Right lobe of liver (tissue), 4 donors: Measurements from ENCODE around the gene CUL5.

Experiments
- POLR2A ChIP-seq: fragments of 450-650 bp; IDR thresholded peaks from one replicate; pipeline ENCODE4 v1.6.1; 2017; ENCODE audit warnings: antibody characterized with exemption, mild to moderate bottlenecking
- TF ChIP-seq, protein P1 (sequence below), 4 donors: fragments of 200-600 bp in 3 of 4; fragments of 450-650 bp in 1 of 4; IDR thresholded peaks; one replicate each; pipeline versions ENCODE4 v1.5.1 to v1.8.0; 2016 to 2022; ENCODE audit warnings: antibody characterized with exemption in 4 of 4, mild to moderate bottlenecking in 2 of 4
- donor health status: DM: no; HTN: no; CAD: no.
- donor health status: DM: no; HTN: no; CAD: no.
- donor health status: DM: no; HTN: yes; CAD: no.

DNA sequence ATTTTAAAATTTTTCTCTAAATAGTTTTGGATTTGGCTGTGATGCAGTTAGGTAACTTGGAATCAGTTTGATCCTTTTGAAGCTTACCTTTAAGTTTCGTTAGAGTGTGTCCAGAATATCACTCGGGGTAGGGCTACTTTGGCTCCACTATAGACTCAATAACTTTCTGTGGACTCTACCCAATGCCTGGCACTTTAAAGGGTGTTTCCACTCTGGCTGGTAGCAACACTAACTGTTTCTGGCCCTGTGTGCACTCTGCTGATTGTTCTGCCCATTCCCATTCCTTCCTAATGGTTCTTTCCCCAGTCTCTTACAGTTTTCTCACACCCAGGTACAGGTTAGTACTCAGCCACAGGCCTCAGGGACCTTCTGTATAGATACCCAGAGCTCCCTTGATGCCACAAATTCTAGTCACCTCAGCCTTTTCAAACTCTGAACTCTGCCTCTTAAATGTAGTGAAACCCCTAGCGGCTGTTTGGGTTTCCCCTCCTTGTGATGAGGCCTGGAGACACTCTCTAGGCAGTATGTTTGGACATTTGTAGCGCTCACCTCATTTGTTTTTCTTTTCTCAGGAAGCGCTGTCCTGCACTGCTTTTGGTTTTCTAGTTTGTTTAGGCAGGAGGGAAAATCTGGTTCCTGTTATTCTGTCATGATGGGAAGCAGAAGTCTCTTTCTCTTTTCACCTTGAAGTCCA is 16.8 kb downstream of the CUL5 start:
- TF ChIP-seq, protein P1, sequence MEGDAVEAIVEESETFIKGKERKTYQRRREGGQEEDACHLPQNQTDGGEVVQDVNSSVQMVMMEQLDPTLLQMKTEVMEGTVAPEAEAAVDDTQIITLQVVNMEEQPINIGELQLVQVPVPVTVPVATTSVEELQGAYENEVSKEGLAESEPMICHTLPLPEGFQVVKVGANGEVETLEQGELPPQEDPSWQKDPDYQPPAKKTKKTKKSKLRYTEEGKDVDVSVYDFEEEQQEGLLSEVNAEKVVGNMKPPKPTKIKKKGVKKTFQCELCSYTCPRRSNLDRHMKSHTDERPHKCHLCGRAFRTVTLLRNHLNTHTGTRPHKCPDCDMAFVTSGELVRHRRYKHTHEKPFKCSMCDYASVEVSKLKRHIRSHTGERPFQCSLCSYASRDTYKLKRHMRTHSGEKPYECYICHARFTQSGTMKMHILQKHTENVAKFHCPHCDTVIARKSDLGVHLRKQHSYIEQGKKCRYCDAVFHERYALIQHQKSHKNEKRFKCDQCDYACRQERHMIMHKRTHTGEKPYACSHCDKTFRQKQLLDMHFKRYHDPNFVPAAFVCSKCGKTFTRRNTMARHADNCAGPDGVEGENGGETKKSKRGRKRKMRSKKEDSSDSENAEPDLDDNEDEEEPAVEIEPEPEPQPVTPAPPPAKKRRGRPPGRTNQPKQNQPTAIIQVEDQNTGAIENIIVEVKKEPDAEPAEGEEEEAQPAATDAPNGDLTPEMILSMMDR (IDR thresholded peaks at IDR 0.05), result no peak
- TF ChIP-seq POLR2A, result no peak
